Measurements from ENCODE around the gene FOXO3.
"Not testable (repeated sequence)": the region's sequence is repeated elsewhere in the genome, so short reads cannot be mapped to it uniquely, and the experiment has no call there.

Gene FOXO3

GRCh38 chr6:108682383-108683119, 121.8 kb downstream of the FOXO3 start:
- not testable (repeated sequence) for H3K27ac ChIP-seq (ENCODE audit: insufficient read depth, low read depth, low read length, poor library complexity, severe bottlenecking); H3K4me3 ChIP-seq (ENCODE audit: insufficient read depth, low read depth, low read length)
- WGBS, 2 experiments, result 93 to 97% methylated on average over 6 to 7 of the region's 7 CpGs

GRCh38 chr6:108683976-108684375, 123.3 kb downstream of the FOXO3 start:
- not testable (repeated sequence) for H3K9me3 ChIP-seq (ENCODE audit: control insufficient read depth, low read length); H3K4me3 ChIP-seq (ENCODE audit: insufficient read depth, low read depth, low read length); H3K36me3 ChIP-seq (ENCODE audit: control insufficient read depth, insufficient read depth, low read length); H3K27me3 ChIP-seq (ENCODE audit: control insufficient read depth, insufficient read depth, low read length, poor library complexity, severe bottlenecking); H3K4me1 ChIP-seq (ENCODE audit: control insufficient read depth, insufficient read depth, low read length); H3K27ac ChIP-seq (ENCODE audit: insufficient read depth, low read depth, low read length, poor library complexity, severe bottlenecking)
- WGBS, 2 experiments, result no CpG with 5 or more reads among the region's 2 CpGs

More at GRCh38 chr6:108682383-108683119, 121.8 kb downstream of the FOXO3 start:
- not testable (repeated sequence) for H3K36me3 ChIP-seq (ENCODE audit: control insufficient read depth, insufficient read depth, low read length); H3K4me1 ChIP-seq (ENCODE audit: control insufficient read depth, insufficient read depth, low read length); H3K27me3 ChIP-seq (ENCODE audit: control insufficient read depth, insufficient read depth, low read length, poor library complexity, severe bottlenecking); H3K9me3 ChIP-seq (ENCODE audit: control insufficient read depth, low read length)

- no peaks in the 10 kb centered on the region for H3K27me3 ChIP-seq (ENCODE audit: control insufficient read depth, insufficient read depth, low read length, poor library complexity, severe bottlenecking)
- H3K27ac ChIP-seq (ENCODE audit: insufficient read depth, low read depth, low read length, poor library complexity, severe bottlenecking), result no peak overlapping the region
- no peaks in the 10 kb centered on the region for H3K36me3 ChIP-seq (ENCODE audit: control insufficient read depth, insufficient read depth, low read length)
- no peaks in the 10 kb centered on the region for H3K4me1 ChIP-seq (ENCODE audit: control insufficient read depth, insufficient read depth, low read length)
- 91 to 96% methylated on average over 6 to 8 of the region's 8 CpGs for WGBS, 2 experiments
- no peaks in the 10 kb centered on the region for H3K9me3 ChIP-seq (ENCODE audit: control insufficient read depth, low read length)
- H3K4me3 ChIP-seq (ENCODE audit: insufficient read depth, low read depth, low read length), result no peak overlapping the region
Measured at GRCh38 chr6:108684771-108685329, 124.1 kb downstream of the FOXO3 start.

- Histone ChIP-seq H3K9me3 (ENCODE audit: control insufficient read depth, low read length) (no peaks in the 10 kb centered on the region), H3K4me1 (ENCODE audit: control insufficient read depth, insufficient read depth, low read length) (no peaks in the 10 kb centered on the region), H3K4me3 (ENCODE audit: insufficient read depth, low read depth, low read length) (no peak overlapping the region), H3K27ac (ENCODE audit: insufficient read depth, low read depth, low read length, poor library complexity, severe bottlenecking) (no peak overlapping the region), H3K36me3 (ENCODE audit: control insufficient read depth, insufficient read depth, low read length) (no peaks in the 10 kb centered on the region), H3K27me3 (ENCODE audit: control insufficient read depth, insufficient read depth, low read length, poor library complexity, severe bottlenecking) (no peaks in the 10 kb centered on the region)
- WGBS, 2 experiments, result 93 to 97% methylated on average over 4 of the region's 4 CpGs
Measured at GRCh38 chr6:108685970-108686369, 125.3 kb downstream of the FOXO3 start.

DNA sequence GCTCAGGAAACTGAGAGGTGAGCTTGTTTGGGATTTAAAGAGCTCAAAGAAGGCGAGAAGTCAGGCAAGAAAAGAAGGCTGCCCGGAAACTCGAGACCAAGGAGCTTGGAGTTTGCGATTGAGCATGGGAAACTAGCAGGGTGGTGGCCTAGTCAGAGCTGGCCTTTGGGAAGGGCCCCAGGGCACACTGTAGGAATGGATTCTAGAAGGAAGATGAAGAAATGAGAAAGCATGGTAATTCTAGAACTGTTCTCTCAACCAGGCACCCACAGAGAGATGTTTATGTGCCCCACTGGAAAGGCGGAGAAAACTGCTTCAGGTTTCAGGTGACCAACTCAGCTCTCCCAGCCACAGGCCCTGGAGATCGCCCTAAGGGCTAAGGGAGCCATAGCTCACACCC, 126.2 kb downstream of the FOXO3 start:
- Histone ChIP-seq H3K4me3 (ENCODE audit: insufficient read depth, low read depth, low read length) (no peak overlapping the region), H3K9me3 (ENCODE audit: control insufficient read depth, low read length) (no peaks in the 10 kb centered on the region), H3K36me3 (ENCODE audit: control insufficient read depth, insufficient read depth, low read length) (no peaks in the 10 kb centered on the region), H3K27me3 (ENCODE audit: control insufficient read depth, insufficient read depth, low read length, poor library complexity, severe bottlenecking) (no peaks in the 10 kb centered on the region), H3K27ac (ENCODE audit: insufficient read depth, low read depth, low read length, poor library complexity, severe bottlenecking) (no peak overlapping the region), H3K4me1 (ENCODE audit: control insufficient read depth, insufficient read depth, low read length) (no peaks in the 10 kb centered on the region)
- WGBS, 2 experiments, result 79 to 81% methylated on average over 6 of the region's 6 CpGs

DNA sequence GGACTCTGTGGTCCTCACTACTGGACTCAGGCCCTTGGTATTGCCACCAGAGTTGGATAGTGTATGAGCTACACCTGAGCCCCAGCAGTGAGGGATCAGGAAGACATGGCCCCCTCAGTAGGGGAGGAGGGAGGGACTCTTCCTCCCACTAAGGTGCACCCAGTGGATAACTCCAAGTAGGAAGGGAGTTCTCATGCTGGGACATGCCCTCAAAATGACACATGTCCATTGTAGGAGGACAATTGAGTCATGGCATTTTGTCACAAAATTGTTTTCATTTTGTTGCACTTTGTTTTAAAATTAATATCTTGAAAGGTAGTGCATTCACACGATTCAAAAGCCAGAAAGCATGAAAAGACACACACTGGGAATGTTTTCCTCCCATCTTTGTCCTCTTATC, 127.2 kb downstream of the FOXO3 start:
- H3K27ac ChIP-seq (ENCODE audit: insufficient read depth, low read depth, low read length, poor library complexity, severe bottlenecking), result no peak overlapping the region
- H3K4me3 ChIP-seq (ENCODE audit: insufficient read depth, low read depth, low read length), result no peak overlapping the region
- 85 to 91% methylated on average over 1 of the region's 1 CpG for WGBS, 2 experiments
- no peaks in the 10 kb centered on the region for H3K36me3 ChIP-seq (ENCODE audit: control insufficient read depth, insufficient read depth, low read length)
- H3K27me3 ChIP-seq (ENCODE audit: control insufficient read depth, insufficient read depth, low read length, poor library complexity, severe bottlenecking), result no peaks in the 10 kb centered on the region
- H3K4me1 ChIP-seq (ENCODE audit: control insufficient read depth, insufficient read depth, low read length), result no peaks in the 10 kb centered on the region
- H3K9me3 ChIP-seq (ENCODE audit: control insufficient read depth, low read length), result no peaks in the 10 kb centered on the region

- Histone ChIP-seq H3K4me3 (ENCODE audit: insufficient read depth, low read depth, low read length) (no peak overlapping the region), H3K27me3 (ENCODE audit: control insufficient read depth, insufficient read depth, low read length, poor library complexity, severe bottlenecking) (no peaks in the 10 kb centered on the region), H3K9me3 (ENCODE audit: control insufficient read depth, low read length) (no peaks in the 10 kb centered on the region), H3K27ac (ENCODE audit: insufficient read depth, low read depth, low read length, poor library complexity, severe bottlenecking) (no peak overlapping the region), H3K36me3 (ENCODE audit: control insufficient read depth, insufficient read depth, low read length) (no peaks in the 10 kb centered on the region), H3K4me1 (ENCODE audit: control insufficient read depth, insufficient read depth, low read length) (no peaks in the 10 kb centered on the region)
- 93 to 95% methylated on average over 15 of the region's 15 CpGs for WGBS, 2 experiments
Measured at GRCh38 chr6:108689272-108690161, 128.8 kb downstream of the FOXO3 start.

- 90 to 91% methylated on average over 6 of the region's 6 CpGs for WGBS, 2 experiments
- Histone ChIP-seq H3K9me3 (ENCODE audit: control insufficient read depth, low read length) (no peaks in the 10 kb centered on the region), H3K4me1 (ENCODE audit: control insufficient read depth, insufficient read depth, low read length) (no peaks in the 10 kb centered on the region), H3K36me3 (ENCODE audit: control insufficient read depth, insufficient read depth, low read length) (no peaks in the 10 kb centered on the region), H3K27me3 (ENCODE audit: control insufficient read depth, insufficient read depth, low read length, poor library complexity, severe bottlenecking) (no peaks in the 10 kb centered on the region), H3K27ac (ENCODE audit: insufficient read depth, low read depth, low read length, poor library complexity, severe bottlenecking) (no peak overlapping the region), H3K4me3 (ENCODE audit: insufficient read depth, low read depth, low read length) (no peak overlapping the region)
Measured at GRCh38 chr6:108690326-108691049, 129.8 kb downstream of the FOXO3 start.

DNA sequence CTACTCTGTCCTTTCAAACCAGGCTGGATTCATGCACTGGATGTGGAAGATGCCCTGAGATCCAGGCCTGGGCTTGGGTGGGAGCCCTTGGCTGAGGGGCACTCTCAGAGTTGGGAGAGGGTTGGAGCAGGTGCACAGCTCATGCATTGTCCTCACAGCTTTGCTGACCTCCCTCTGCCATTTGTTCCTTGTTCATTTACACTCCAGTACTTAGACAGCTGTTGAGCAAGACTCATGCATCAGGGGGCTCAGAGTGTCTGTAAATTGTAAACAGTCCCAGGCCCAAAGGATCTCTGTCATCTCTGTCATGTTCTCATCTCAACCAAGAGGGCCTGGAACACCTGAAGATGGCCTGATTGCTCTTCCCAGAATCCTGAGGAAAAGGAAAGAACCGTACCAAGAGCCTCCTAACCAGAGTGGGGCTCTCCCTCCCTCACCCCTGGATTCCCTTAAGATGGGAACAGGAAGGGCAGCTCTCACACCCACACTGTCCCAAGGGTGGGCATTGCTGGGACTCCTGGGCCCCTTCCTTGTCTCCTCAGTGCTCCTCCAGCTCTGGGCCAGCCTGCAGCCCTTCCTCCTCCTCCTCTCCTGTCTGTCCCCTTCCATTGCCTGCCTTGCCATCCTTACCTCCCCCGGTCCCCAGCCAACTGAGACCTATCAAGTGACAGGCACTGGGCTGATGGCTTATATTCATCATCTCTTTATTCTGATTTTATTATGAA, 132.9 kb downstream of the FOXO3 start:
- H3K4me1 ChIP-seq (ENCODE audit: control insufficient read depth, insufficient read depth, low read length), result no peaks in the 10 kb centered on the region
- no peaks in the 10 kb centered on the region for H3K9me3 ChIP-seq (ENCODE audit: control insufficient read depth, low read length)
- WGBS, 2 experiments, result 90 to 95% methylated on average over 1 to 2 of the region's 2 CpGs
- H3K27me3 ChIP-seq (ENCODE audit: control insufficient read depth, insufficient read depth, low read length, poor library complexity, severe bottlenecking), result no peaks in the 10 kb centered on the region
- H3K4me3 ChIP-seq (ENCODE audit: insufficient read depth, low read depth, low read length), result no peak overlapping the region
- no peak overlapping the region for H3K27ac ChIP-seq (ENCODE audit: insufficient read depth, low read depth, low read length, poor library complexity, severe bottlenecking)
- no peaks in the 10 kb centered on the region for H3K36me3 ChIP-seq (ENCODE audit: control insufficient read depth, insufficient read depth, low read length)
